GM11168 (cell line): ENCODE measurements around the gene FOSL1.

Experiments
- in situ Hi-C: fragments of 300-500 bp; cut with MboI; formaldehyde crosslinking; loops from one replicate; pipeline ENCODE4 v1.12.0; 2022; ENCODE audit warnings: low sequenced_read_pairs; ENCODE audit not compliant: unreplicated experiment

The FOSL1 gene

DNA sequence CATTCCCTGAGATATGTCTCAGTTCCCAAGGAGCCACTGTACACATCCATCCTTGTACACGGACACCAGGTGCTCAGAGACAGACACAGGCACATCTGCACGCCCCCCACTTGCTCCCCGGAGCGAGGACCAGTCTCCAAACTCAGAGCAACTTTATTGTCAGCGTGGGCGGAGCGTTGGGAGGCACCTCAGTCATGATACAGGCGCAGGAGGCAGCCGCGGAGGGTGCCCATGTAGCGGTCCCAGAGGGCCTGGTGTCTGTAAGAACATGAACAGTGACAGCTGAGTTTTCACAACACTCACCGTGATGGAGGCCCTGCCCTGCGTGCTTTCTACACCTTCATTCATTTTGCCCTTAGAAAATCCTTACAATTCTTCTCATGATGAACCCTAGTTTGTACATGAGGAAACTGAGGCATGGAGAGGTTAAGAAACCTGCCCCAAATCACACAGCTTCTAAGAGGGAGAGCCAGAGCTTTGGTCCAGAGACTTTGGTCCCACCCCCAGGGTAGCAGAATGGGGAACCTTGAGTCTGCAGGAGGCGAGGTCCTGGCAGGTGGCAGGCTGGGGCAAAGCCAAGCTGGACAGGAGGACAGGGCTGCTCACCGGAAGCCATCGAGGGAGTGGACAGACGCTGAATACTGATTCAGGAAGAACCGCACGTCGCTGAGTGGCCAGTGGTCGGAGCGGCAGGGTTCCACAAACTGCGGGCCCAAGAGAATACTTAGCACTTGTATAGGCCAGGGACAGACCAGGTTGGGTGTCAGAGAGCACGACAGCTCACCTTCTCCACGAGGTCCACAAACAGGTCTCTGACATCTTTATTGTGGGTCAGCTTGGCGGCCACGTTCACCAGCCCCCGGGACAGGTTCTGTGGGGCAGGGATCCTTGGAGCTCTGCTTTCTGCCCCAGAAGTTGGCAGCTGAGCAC is 16.1 kb downstream of the FOSL1 start:
- in situ Hi-C loops, result loop anchor here (5.0 kb wide), 1 partner anchor 108 kb away; no protein-coding TSS in a partner anchor

DNA sequence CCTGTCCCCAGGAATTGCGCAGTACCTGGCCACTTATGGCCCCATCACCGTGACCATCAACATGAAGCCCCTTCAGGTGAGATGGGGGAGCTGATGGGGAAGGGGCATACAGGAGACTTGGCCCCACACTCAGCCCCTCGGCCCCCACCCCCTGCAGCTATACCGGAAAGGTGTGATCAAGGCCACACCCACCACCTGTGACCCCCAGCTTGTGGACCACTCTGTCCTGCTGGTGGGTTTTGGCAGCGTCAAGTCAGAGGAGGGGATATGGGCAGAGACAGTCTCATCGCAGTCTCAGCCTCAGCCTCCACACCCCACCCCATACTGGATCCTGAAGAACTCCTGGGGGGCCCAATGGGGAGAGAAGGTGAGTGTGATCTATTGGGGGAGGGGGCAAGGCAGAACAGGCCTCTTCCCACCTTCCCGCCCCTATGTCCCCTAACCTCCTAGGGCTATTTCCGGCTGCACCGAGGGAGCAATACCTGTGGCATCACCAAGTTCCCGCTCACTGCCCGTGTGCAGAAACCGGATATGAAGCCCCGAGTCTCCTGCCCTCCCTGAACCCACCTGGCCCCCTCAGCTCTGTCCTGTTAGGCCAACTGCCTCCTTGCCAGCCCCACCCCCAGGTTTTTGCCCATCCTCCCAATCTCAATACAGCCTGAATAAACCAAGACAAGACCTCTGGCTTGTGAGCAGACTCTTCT is 17.0 kb downstream of the FOSL1 start:
- in situ Hi-C loops, result loop anchor here (5.0 kb wide), 1 partner anchor 109 kb away; no protein-coding TSS in a partner anchor

DNA sequence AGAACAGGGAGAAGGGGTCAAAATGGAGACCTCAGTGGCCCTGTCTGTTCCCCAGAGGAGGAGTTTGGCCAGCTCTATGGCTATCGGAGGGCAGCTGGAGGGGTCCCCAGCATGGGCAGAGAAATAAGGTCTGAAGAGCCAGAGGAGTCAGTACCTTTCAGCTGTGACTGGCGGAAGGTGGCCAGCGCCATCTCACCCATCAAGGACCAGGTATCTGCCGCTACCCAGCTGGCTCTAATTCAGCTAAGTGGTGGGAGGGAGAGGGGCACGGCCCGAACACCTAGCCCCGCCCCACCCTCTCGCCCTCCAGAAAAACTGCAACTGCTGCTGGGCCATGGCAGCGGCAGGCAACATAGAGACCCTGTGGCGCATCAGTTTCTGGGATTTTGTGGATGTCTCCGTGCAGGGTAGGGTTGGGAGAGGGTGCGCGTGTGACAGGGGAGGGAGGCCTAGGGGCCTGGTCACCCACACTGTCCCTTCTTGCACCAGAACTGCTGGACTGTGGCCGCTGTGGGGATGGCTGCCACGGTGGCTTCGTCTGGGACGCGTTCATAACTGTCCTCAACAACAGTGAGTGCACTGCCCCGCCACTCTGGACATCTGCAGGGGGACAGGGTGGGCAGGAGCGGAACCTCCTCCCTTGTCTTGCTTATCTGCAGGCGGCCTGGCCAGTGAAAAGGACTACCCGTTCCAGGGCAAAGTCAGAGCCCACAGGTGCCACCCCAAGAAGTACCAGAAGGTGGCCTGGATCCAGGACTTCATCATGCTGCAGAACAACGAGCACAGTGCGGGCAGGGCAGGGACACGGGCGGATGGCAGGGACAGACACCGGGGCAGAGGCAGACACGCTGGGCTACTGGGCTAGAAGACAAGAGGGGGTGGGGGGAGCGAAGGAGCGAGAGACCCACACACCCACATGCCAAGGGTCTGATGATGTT is 17.8 kb downstream of the FOSL1 start:
- in situ Hi-C loops, result loop anchor here (5.0 kb wide), 1 partner anchor 110 kb away; no protein-coding TSS in a partner anchor

DNA sequence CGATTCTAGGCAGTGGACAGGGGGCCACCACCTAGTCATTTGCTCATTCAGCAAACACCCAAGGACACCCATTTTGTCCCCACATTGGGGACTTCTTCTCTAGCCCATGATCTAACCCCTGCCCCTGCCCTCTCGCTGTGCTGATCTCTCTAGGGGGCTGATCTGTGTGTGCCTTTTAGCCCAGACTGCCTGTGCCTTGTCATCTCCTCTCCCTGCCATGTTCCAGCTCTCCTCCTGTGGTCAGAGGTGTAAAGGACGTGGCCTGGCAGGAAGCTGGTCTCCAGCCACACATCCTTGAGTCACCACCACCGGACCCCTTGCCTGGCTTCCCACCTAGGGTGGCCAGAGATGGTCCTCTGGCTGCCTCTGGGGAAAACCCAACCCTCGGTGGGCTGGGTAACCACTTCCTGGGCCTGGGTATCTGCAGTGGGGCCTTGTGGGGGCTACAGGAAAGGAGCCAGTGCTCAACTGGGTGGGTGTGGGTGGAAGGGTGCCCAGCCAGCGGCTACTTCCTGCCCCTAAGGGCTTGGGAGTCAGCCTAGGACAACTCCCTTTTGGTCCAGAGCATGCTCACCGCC is 19.3 kb downstream of the FOSL1 start:
- in situ Hi-C loops, result loop anchor here (5.0 kb wide), 1 partner anchor 111 kb away; no protein-coding TSS in a partner anchor

DNA sequence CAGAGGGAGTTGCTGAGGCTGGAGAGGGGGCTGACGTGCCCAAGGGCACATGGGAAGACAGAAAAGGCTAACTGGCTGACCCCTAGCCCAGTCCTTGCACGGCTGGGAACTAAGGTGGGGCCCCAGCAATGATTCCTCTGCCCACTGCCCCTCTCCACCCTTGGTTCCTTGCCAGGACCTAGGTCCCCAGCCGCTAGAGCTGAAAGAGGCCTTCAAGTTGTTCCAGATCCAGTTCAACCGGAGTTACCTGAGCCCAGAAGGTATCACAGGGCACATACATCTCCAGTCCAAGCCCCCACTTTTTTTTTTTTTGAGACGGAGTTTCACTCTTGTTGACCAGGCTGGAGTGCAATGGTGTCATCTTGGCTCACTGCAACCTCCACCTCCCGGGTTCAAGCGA is 20.2 kb downstream of the FOSL1 start:
- in situ Hi-C loops, result loop anchor here (5.0 kb wide), 1 partner anchor 112 kb away; no protein-coding TSS in a partner anchor

DNA sequence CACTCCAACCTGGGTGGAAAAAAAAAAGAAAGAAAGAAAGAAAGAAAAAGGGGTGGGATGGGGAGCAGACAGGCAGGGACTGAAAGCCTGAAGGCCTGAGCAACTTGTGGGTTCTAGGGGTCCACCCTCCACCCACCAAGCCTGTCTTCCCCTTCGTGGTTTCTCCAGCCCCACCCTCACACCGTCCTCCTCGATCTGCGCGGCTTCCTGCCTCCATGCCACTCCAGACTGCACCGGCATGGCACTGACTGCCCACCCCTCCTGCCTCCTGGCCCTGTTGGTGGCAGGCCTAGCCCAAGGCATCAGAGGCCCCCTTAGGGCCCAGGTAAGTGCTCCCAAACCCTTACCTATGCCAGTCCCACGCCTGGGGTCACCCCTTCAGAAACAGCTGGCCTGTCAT is 20.6 kb downstream of the FOSL1 start, which contains the start of gene CTSW:
Gene CTSW, plus strand, starts transcription at position 221 of the 400 bp plus-strand sequence. Its CDS starts 18 bp downstream, at position 239.
- in situ Hi-C loops, result loop anchor here (5.0 kb wide), 1 partner anchor 113 kb away; no protein-coding TSS in a partner anchor

DNA sequence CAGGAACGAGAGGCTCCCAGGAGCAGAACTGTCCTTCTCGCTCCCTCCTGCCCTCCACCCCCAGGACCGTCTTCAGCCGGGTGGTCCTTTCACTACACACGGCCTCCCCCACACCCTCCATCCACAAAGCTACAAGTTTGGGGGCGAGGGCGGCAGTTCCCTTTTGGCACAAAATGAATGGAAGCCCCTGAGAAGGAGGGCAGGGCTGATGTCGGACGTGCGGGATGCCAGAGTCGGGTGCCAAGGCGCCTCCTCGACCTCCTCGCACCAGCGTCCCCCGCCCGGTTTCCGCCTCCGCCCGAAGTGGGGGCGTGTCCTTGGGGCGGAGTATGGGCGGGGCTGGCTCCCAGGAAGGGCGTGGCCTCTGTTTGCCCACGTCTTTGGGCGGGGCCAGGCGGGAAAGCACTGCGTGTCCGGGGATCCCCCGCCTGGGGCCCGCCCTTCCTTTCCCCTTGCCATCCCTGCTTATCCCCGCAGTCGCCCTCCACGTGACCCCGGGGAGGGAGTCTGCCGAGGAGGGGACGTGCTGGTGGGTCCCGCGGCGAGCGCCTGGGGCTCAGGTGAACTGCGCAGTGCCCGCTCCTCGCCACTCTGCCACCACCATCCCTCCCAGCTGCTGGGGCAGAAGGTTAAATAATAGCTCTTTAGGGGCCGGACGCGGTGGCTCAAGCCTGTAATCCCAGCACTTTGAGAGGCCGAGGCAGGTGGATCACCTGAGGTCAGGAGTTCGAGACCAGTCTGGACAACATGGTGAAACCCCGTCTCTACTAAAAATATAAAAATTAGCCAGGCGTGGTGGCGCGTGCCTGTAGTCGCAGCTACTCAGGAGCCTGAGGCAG is 26.7 kb downstream of the FOSL1 start:
- in situ Hi-C loops, result no loop called here

DNA sequence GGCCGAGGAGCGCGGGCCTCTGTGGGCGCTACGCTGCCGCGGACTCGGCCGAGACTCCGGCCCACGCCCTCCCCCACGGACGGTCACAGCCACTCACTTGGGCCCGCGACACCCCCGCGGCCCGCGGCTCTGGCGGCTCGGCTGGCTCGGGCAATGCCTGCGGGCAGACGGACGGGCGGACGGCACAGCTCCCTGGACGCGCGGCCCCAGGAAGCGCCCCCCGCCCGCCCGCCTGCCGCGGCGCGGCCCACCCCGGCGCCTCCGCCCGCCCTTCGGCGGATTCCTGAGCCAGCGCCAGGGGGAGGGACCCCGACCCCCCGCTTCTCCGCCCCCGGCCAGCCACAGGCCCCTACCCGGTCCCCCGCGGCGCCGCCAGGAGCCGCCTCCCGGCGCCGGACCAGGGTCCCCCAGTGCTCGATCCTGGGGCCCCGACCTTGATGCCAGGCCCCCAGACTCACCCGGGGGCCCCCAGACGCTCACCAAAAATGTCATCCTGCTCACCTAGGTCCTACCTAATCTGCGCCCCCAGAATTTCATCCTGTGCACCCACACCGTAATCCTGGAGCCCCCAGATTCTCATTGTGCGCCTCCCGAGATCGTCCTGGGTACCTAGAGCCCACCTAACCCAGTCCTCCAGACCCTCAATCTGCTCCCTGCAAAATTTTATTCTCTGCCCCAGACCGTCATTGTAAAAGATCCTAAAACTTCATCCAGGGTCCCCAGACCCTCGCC is 27.4 kb downstream of the FOSL1 start, which contains the start of gene EFEMP2:
Gene EFEMP2, minus strand, starts transcription at position 215 of the 732 bp plus-strand sequence. CDS start 446 bp downstream, outside the sequence.
- in situ Hi-C loops, result no loop called here

DNA sequence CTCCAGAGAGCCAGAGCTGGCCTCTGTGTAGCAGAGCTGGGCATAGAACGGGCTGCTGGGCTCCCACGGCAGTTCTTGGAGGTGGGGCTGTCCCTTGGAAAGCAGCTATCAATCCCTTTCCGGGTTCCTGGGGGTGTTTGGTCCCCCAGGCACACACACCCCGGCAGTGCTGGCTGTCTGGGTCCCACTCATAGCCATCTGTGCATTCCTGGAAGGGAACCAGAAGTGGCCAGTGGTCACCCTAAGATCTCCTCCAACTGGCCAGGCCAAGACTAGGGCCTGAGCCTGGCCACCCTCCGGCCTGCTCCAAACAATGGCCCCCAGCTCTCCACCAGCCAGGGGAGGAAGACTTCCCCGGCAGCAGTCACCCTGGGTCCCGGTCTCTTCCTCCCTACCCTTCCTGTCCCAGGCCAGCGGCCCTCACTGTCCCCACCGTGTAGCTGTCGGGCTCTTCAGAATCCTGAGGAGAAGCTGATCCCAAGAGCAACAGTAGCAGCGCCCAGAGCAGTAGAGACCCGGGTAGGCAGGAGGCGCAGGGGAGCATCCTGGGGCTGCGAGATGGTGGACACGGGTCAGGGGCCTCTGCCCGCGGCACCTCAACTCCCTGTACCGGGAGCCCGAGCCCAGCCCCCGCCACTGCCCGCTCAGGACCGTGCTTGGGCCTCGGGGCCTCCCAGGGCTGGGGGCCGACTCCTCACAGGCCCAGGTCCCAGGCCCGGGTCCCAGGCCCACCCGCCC is 28.2 kb downstream of the FOSL1 start:
- in situ Hi-C loops, result no loop called here

DNA sequence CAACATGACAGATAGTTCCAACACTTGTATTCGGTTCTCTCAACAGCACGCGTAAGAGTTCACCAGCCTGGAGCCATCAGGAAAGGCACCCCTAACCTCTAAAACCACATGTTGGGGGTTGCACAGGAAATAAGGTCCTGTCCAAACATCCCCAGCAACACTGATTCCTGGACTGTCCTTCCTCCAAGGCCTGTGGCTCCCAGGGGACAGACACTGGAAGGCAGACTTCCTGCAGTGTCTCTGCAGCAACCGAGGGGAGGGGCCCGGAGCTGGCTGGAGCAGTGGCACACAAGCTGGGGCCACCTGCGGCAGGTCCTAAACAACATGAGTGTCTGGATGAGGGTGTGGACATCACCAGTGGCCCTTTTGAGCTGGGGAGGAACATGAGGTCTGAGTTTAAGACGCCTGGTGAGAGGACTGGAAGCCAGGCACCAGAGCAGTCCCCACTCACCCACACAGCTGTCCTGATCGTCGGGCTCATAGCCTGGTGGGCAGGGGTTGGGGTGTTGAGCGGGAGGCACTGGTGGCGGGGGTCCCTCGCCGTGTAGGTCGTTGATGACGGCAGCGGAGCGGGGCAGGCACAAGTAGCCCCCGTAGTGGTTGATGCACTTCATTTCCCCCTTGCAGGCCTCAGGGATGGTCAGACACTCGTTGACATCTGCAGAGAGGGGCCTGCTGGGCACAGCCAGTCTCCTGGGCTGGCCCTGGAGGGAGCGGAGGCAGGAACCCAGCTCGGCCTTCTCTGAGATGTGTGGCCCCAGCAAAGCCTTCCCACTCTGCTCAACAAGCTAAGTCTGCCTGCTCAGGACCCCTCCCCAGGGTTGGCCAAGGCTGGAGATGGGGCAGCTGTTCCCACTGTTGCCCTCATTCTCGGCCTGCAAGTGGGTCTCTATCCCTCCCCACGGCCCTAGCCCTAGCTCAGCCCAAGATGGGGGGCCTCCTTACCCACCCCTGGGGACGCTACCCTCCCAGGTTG is 29.2 kb downstream of the FOSL1 start:
- in situ Hi-C loops, result no loop called here

DNA sequence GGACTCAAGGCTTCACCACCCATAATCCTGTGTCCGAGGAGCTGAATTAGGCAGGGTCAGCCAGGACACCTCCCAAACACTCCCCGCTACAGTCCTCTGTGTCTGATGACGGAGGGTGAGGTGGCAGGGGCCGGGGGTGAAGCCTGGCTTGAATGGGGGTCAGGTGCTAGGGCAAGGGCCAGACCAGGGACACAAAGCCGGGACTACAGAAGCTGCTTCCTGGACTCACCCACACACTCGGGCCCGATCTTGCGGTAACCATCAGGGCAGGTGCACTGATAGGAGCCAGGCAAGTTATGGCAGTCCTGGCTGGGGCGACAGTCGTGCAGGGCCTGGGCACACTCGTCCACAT is 29.9 kb downstream of the FOSL1 start:
- in situ Hi-C loops, result no loop called here

DNA sequence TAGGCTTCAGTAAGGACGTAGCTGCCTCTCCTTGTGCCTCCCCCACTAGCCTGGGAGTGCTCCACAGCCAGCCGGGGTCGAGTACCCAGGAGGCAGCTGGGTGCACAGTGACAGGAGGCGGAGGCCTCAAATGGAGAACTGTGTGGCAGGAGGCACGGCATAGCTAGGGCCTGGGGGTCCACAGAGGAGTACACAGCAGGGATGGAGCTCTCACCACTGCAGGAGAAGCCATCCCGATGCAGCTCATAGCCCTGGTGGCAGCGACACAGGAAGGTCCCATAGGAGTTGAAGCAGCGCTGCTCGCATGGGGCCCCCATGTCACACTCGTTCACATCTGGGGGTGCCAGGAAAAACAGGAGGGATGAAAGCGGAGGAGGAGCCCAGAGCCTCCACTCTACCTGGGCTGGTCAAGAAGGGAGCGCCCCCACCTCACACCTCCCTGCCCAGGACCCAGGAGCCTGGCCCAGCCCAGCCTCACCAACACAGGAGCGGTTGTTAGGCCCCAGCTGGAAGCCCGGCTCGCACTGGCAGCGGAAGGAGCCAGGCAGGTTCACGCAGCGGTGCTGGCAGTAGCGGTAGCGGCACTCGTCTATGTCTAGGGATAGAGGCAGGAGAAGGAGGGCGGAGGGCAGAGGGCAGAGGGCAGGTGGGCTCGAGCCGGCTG is 30.4 kb downstream of the FOSL1 start:
- in situ Hi-C loops, result no loop called here

DNA sequence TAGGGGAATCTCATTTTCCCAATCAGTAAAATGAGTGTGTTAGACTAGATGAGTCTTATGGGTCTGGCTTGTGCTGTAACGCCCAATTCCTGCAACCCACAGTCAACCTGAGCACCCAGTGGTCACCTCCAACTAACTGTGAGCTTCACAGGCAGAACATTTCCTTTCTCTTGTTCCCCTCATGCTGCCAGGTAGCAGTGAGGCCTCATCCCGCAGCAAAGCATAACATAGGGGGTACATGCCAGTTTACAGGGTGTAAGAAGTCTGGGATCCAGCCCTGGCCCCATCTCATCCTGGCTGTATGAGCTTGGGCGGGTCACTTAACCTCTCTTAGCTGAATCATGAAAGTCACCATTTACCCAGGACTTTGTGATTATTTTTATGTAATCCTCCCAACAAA is 31.3 kb downstream of the FOSL1 start:
- in situ Hi-C loops, result no loop called here

DNA sequence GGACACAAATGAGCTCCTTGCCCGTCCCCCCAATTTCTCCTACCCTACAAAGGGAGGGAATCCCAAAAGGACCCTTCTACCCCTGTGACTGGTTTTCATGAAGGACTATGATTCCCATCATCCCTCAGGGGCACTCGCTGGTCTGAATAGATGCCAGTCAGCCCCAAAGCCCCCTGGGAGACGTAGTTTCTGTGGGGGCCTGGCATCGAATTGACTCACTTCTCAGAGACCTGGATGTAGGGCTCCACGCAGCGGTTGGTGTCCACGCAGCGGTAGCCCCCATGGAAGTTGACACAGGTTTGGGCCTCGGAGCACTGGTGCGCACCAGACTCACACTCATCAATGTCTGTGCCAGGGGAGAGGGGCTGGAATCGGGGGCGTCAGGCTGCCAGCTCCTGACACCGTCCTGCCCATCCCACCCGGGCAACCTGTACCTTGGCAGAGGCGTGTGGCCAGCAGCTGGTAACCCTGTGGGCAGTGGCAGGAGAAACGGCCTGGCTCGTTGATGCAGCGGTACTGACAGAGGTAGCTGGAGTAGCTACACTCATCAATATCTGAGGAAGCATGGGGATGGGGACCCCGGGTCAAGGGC is 32.0 kb downstream of the FOSL1 start:
- in situ Hi-C loops, result no loop called here
